Sigmoid colon (tissue), 4 donors: ENCODE data around the gene FBXO8.

Experiments
- CTCF ChIP-seq, 4 experiments: fragments of 450-650 bp in 3 of 4; fragments of 200-600 bp in 1 of 4; IDR thresholded peaks; one replicate each; pipeline ENCODE4 v1.5.1; 2016 to 2019; ENCODE audit warnings: antibody characterized with exemption in 4 of 4, mild to moderate bottlenecking in 3 of 4, moderate library complexity in 2 of 4
- EP300 ChIP-seq, 4 donors: sonication (generic); formaldehyde crosslinking; IDR thresholded peaks; one replicate each; pipeline ENCODE4 v1.6.1; 2017; ENCODE audit warnings: antibody characterized with exemption in 4 of 4
- POLR2A ChIP-seq, 2 donors: fragments of 450-650 bp; IDR thresholded peaks; one replicate each; pipeline ENCODE4 v1.6.1; 2016; ENCODE audit warnings: antibody characterized with exemption in 2 of 2, mild to moderate bottlenecking in 2 of 2, moderate library complexity in 2 of 2
- POLR2AphosphoS5 ChIP-seq, 4 donors: sonication (generic); formaldehyde crosslinking; IDR thresholded peaks; one replicate each; pipeline ENCODE4 v1.6.1; 2017; ENCODE audit warnings: antibody characterized with exemption in 4 of 4

GRCh38 chr4:174307694-174308093 lies 24.2 kb upstream of the FBXO8 start:
- TF ChIP-seq CTCF (IDR thresholded peaks at IDR 0.05) (no peak), POLR2A (IDR thresholded peaks at IDR 0.05) (no peak), POLR2AphosphoS5 (IDR thresholded peaks at IDR 0.05) (no peak), EP300 (IDR thresholded peaks at IDR 0.05) (no peak)
